ENCODE results near the gene TTC23L.

Gene TTC23L

GRCh38 chr5:34804913-34805312 is 34.1 kb upstream of the TTC23L start:
- TF ChIP-seq EZH2phosphoT487 (IDR thresholded peaks at IDR 0.05; ENCODE audit: borderline replicate concordance) (no peak), CTCF (conservative IDR thresholded peaks at IDR 0.05; ENCODE audit: low read length) (no peak)
- Histone ChIP-seq H3K9ac (ENCODE audit: low read depth, low read length, poor library complexity, severe bottlenecking) (no peak overlapping the region), H4K20me1 (ENCODE audit: insufficient read depth, low read length, poor library complexity, severe bottlenecking) (no peaks in the 10 kb centered on the region), H3K4me2 (ENCODE audit: low read depth, low read length, poor library complexity, severe bottlenecking) (no peak overlapping the region), H3K36me3 (ENCODE audit: insufficient read depth, low read length) (no peaks in the 10 kb centered on the region), H3K79me2 (ENCODE audit: insufficient read depth, low read length) (no peaks in the 10 kb centered on the region), H3K9me2 (replicated peaks; ENCODE audit: low read depth, low read length) (no peaks in the 10 kb centered on the region), H2AFZ (ENCODE audit: low read length) (no peak overlapping the region), H3K27me3 (ENCODE audit: insufficient read depth, low read length, poor library complexity, severe bottlenecking) (no peaks in the 10 kb centered on the region), H3K4me3 (ENCODE audit: low read length, poor library complexity, severe bottlenecking) (no peak overlapping the region), H3K9me3 (ENCODE audit: insufficient read depth, low read depth, low read length) (no peaks in the 10 kb centered on the region), H3F3A (ENCODE audit: low read depth) (no peaks in the 10 kb centered on the region), H3K4me1 (ENCODE audit: insufficient read depth, low read length, poor library complexity, severe bottlenecking) (no peaks in the 10 kb centered on the region)

GRCh38 chr5:34806532-34806931 is 32.4 kb upstream of the TTC23L start:
- Histone ChIP-seq H3F3A (ENCODE audit: low read depth) (no peaks in the 10 kb centered on the region), H3K36me3 (ENCODE audit: insufficient read depth, low read length) (no peaks in the 10 kb centered on the region), H2AFZ (ENCODE audit: low read length) (no peak overlapping the region), H3K9me3 (ENCODE audit: insufficient read depth, low read depth, low read length) (no peaks in the 10 kb centered on the region), H3K4me1 (ENCODE audit: insufficient read depth, low read length, poor library complexity, severe bottlenecking) (no peaks in the 10 kb centered on the region), H3K4me3 (ENCODE audit: low read length, poor library complexity, severe bottlenecking) (no peak overlapping the region), H4K20me1 (ENCODE audit: insufficient read depth, low read length, poor library complexity, severe bottlenecking) (no peaks in the 10 kb centered on the region), H3K27me3 (ENCODE audit: insufficient read depth, low read length, poor library complexity, severe bottlenecking) (no peaks in the 10 kb centered on the region), H3K4me2 (ENCODE audit: low read depth, low read length, poor library complexity, severe bottlenecking) (no peak overlapping the region), H3K9ac (ENCODE audit: low read depth, low read length, poor library complexity, severe bottlenecking) (no peak overlapping the region), H3K9me2 (replicated peaks; ENCODE audit: low read depth, low read length) (no peaks in the 10 kb centered on the region), H3K79me2 (ENCODE audit: insufficient read depth, low read length) (no peaks in the 10 kb centered on the region)
- TF ChIP-seq CTCF (conservative IDR thresholded peaks at IDR 0.05; ENCODE audit: low read length) (no peak), EZH2phosphoT487 (IDR thresholded peaks at IDR 0.05; ENCODE audit: borderline replicate concordance) (no peak)

- Histone ChIP-seq H3K36me3 (ENCODE audit: insufficient read depth, low read length) (no peaks in the 10 kb centered on the region), H3K9me2 (replicated peaks; ENCODE audit: low read depth, low read length) (no peaks in the 10 kb centered on the region), H3K79me2 (ENCODE audit: insufficient read depth, low read length) (no peaks in the 10 kb centered on the region), H3K4me3 (ENCODE audit: low read length, poor library complexity, severe bottlenecking) (no peak overlapping the region), H3K4me2 (ENCODE audit: low read depth, low read length, poor library complexity, severe bottlenecking) (no peak overlapping the region), H3K9ac (ENCODE audit: low read depth, low read length, poor library complexity, severe bottlenecking) (no peak overlapping the region), H2AFZ (ENCODE audit: low read length) (no peak overlapping the region), H3K4me1 (ENCODE audit: insufficient read depth, low read length, poor library complexity, severe bottlenecking) (no peaks in the 10 kb centered on the region), H3K9me3 (ENCODE audit: insufficient read depth, low read depth, low read length) (no peaks in the 10 kb centered on the region), H3K27me3 (ENCODE audit: insufficient read depth, low read length, poor library complexity, severe bottlenecking) (no peaks in the 10 kb centered on the region), H3F3A (ENCODE audit: low read depth) (no peaks in the 10 kb centered on the region), H4K20me1 (ENCODE audit: insufficient read depth, low read length, poor library complexity, severe bottlenecking) (no peaks in the 10 kb centered on the region)
- no peak for TF ChIP-seq EZH2phosphoT487 (IDR thresholded peaks at IDR 0.05; ENCODE audit: borderline replicate concordance)
- TF ChIP-seq CTCF (conservative IDR thresholded peaks at IDR 0.05; ENCODE audit: low read length): no peak
Measured at GRCh38 chr5:34811706-34812105, 27.3 kb upstream of the TTC23L start.
